A549 treated with ZK216348 at 1 μM for 4 hours (cell line): ENCODE results near the gene GLIPR2. TPM values are rescaled to one million over a fixed set of nuclear protein-coding genes. Genes with fewer than 3 reads are reported as not detected.

Experiments
- total RNA-seq: library from RNA; stranded (reverse); fragments of 200-300 nt; extraction: Qiagen RNA extraction; gene quantifications from 5 replicates; pipeline ENCODE4 v1.2.3, GENCODE V29; 2022; ENCODE audit warnings: low read depth

Gene GLIPR2, protein sequence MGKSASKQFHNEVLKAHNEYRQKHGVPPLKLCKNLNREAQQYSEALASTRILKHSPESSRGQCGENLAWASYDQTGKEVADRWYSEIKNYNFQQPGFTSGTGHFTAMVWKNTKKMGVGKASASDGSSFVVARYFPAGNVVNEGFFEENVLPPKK
- total RNA-seq: 7.1 to 10.8 TPM (median 9.4 TPM) in 5 replicates

DNA sequence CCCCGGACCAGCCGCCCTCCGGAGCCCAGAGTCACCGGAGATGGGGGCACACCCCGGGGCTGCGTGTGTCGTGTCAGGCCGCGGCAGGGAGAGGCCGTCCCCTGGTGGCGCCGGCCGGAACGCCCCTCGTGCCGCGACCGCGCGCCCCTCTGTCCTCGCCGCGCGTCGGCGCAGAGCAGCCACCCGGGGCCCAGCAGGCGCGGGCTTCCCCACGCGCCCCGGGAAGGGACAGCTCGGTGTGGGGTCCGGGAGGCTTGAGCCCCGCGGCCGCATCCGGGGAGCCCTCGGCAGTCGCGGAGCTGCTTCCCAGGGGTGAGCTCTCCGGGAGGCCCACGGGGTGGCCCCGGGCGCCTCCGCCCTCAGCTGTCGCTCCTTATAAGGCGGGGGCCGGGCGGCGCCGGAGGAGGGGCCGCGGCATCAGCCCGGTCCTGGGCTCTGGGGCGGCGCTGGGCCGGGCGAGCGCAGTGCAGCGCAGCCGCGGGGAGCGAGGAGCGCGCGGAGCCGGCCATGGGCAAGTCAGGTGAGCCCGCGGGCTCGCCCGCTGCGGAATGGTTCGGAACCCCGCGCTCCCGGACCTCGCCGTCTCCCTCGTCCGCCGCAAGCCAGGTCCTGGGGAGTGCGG lies at the start of gene GLIPR2:
Gene GLIPR2, plus strand, starts transcription at position 462 of the 622 bp plus-strand sequence. Its CDS starts 46 bp downstream, at position 508.

DNA sequence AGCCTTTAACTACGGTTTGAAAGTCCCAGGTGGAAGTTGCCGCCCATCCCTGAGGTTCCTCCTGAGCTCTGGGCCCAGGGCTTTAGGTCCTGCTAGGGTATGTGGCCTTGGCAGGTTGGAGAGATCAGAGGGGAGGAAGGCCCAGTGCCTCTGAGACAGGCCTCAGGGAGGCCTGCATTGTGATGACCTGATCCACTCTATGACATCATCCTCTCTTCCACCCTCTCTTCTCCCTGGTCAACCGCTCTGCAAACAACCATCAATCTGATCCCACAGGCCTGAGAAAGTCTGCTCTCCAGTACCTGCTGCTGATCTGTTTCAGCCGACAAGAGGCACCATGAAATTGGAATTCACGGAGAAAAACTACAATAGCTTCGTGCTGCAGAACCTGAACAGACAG lies 32.6 kb downstream of the GLIPR2 start, which contains the start of gene CCIN:
Gene CCIN, plus strand, starts transcription at position 223 of the 400 bp plus-strand sequence. Its CDS starts 115 bp downstream, at position 338.

DNA sequence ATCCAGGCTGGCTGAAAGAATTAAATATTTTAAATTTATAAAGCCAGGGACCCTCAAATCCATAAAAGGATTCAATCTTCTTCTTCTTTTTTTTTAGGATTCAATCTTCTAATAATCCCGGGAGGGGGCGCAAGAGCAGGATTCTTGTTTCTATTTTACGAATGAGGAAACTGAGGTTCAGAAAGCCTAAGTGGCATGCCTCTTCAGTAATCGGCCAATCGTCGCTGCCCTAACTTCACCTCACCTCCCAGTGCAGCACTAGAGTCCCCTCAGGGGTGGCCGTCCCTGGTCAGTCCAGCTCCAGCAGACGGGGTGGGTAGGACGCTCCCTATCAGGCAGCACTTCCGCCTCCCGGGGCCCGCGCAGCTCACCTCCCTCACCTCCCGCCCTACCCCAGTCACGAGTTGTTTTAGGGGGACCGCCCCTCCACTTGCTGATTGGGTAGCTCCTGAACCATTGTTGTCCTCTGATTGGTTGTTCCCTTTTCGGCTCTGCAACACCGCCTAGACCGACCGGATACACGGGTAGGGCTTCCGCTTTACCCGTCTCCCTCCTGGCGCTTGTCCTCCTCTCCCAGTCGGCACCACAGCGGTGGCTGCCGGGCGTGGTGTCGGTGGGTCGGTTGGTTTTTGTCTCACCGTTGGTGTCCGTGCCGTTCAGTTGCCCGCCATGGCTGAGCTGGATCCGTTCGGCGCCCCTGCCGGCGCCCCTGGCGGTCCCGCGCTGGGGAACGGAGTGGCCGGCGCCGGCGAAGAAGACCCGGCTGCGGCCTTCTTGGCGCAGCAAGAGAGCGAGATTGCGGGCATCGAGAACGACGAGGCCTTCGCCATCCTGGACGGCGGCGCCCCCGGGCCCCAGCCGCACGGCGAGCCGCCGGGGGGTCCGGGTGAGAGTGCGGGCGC lies 54.1 kb downstream of the GLIPR2 start, which contains the start of gene CLTA:
Gene CLTA, plus strand, starts transcription at position 534 of the 902 bp plus-strand sequence. Its CDS starts 136 bp downstream, at position 670.

Other genes with a start within 250 kb of the GLIPR2 start
- gene HRCT1, start 230.5 kb upstream of the GLIPR2 start, total RNA-seq: 0.18 to 0.61 TPM (median 0.26 TPM) in 4 of 5 replicates, not detected in the other
- gene SPAAR, start 227.2 kb upstream of the GLIPR2 start, total RNA-seq: 0.15 to 0.16 TPM in 2 of 5 replicates, not detected in the others
- not detected in 5 replicates for gene OR2S2, start 178.6 kb upstream of the GLIPR2 start, total RNA-seq
- 3.7 to 6.9 TPM (median 6.4 TPM) in 5 replicates for gene RECK, start 99.8 kb upstream of the GLIPR2 start, total RNA-seq
- gene CCIN, start 32.7 kb downstream of the GLIPR2 start, total RNA-seq: not detected in 5 replicates
- 332 to 410 TPM (median 386 TPM) in 5 replicates for gene CLTA, start 54.2 kb downstream of the GLIPR2 start, total RNA-seq
- gene GNE, start 121.7 kb downstream of the GLIPR2 start, total RNA-seq: 10.8 to 18.1 TPM (median 14.5 TPM) in 5 replicates